Keratinocyte (primary cell): ENCODE results near the gene GPT2.

Experiments
- EZH2 ChIP-seq: IDR thresholded peaks from one replicate; pipeline ENCODE4 v1.6.1; 2012; ENCODE audit warnings: inconsistent platforms, mild to moderate bottlenecking, low read length, moderate library complexity
- TF ChIP-seq, protein P1 (sequence below), 3 experiments: IDR thresholded peaks in 1 of 3; conservative IDR thresholded peaks in 1 of 3; optimal IDR thresholded peaks in 1 of 3; 2 replicates in 2 of 3; 3 replicates in 1 of 3; pipeline versions ENCODE3 to v1.5.1; 2011; ENCODE audit warnings: low read length in 3 of 3, mild to moderate bottlenecking in 3 of 3, moderate library complexity in 2 of 3, control low read depth in 1 of 3, inconsistent platforms in 1 of 3; ENCODE audit not compliant: insufficient read depth in 2 of 3; ENCODE audit errors: extremely low read depth in 1 of 3

DNA sequence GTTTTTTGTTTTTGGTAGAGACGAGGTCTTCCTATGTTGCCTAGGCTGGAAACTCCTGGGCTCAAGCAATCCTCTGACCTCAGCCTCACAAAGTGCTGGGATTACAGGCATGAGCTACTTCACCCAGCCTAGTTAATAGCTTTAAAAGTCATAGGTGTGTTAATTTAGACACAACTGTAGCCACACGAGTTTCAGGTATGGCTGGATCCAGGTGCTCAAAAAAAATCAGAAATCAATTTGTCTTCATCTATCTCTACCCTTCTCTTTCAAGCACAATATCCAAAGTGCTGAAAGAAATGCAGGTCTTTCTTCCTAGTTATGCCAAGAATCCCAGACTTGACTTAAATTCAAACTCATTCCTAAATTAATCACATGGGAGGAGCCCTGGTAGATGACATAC, 29.3 kb upstream of the GPT2 start:
- TF ChIP-seq, protein P1, sequence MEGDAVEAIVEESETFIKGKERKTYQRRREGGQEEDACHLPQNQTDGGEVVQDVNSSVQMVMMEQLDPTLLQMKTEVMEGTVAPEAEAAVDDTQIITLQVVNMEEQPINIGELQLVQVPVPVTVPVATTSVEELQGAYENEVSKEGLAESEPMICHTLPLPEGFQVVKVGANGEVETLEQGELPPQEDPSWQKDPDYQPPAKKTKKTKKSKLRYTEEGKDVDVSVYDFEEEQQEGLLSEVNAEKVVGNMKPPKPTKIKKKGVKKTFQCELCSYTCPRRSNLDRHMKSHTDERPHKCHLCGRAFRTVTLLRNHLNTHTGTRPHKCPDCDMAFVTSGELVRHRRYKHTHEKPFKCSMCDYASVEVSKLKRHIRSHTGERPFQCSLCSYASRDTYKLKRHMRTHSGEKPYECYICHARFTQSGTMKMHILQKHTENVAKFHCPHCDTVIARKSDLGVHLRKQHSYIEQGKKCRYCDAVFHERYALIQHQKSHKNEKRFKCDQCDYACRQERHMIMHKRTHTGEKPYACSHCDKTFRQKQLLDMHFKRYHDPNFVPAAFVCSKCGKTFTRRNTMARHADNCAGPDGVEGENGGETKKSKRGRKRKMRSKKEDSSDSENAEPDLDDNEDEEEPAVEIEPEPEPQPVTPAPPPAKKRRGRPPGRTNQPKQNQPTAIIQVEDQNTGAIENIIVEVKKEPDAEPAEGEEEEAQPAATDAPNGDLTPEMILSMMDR (optimal IDR thresholded peaks at IDR 0.05 in 1 of 3, IDR thresholded peaks at IDR 0.05 in 1 of 3, conservative IDR thresholded peaks at IDR 0.05 in 1 of 3; ENCODE audit: extremely low read depth in 1 of 3, insufficient read depth in 2 of 3, low read length in 3 of 3) = no peak
- no peak for TF ChIP-seq EZH2
